Measurements from ENCODE around the gene PRICKLE3. TPM values are rescaled to one million over a fixed set of nuclear protein-coding genes. Genes with fewer than 3 reads are reported as not detected.

PRICKLE3 gene
- total RNA-seq, 5 donors from 2014 or later (not counting 1 experiment from before 2014, with no cell fraction given), result 5.5 to 15.4 (median 12.6) TPM

GRCh38 chrX:49189606-49190005 lies 3.4 kb upstream of the PRICKLE3 start:
- peaks cover 0 to 3% of the 10 kb centered on the region in 2 donors for H3K27me3 Mint-ChIP-seq
- Histone ChIP-seq H3K27me3 (replicated peaks in 1 of 2; ENCODE audit: control insufficient read depth in 2 of 2, extremely low read depth in 1 of 2, insufficient read depth in 2 of 2, low read length in 1 of 2) (no peaks in the 10 kb centered on the region), H3K4me3 (ENCODE audit: control insufficient read depth in 1 of 2, extremely low read depth in 1 of 2, low read length in 1 of 2) (no peak overlapping the region), H3K27ac (ENCODE audit: low read length) (no peak overlapping the region), H3K36me3 (ENCODE audit: control insufficient read depth in 2 of 2, extremely low read depth in 1 of 2, insufficient read depth in 1 of 2, low read length in 1 of 2) (no peaks in the 10 kb centered on the region), H3K4me1 (ENCODE audit: control insufficient read depth in 1 of 2, extremely low read depth in 1 of 2, insufficient read depth in 2 of 2, low read length in 2 of 2) (peaks cover 3 to 40% of the 10 kb centered on the region in 2 experiments), H3K9me3 (no peaks in the 10 kb centered on the region)
- 88% methylated on average over 3 of the region's 6 CpGs for WGBS (ENCODE audit: insufficient coverage)
- peak overlapping the region; percentile 40 to 72 for H3K27ac Mint-ChIP-seq
- POLR2A ChIA-PET, result no interaction called here
- peaks cover 22 to 45% (median 23%) of the 10 kb centered on the region in 3 donors for H3K4me1 Mint-ChIP-seq
- no peak for DNase-seq
- no peaks in the 10 kb centered on the region for H3K36me3 Mint-ChIP-seq
- H3K4me3 Mint-ChIP-seq, result peak overlapping the region; percentile 2 to 34 (median 7)
- ATAC-seq (replicated peaks in 1 of 4), result no peak
- CTCF ChIA-PET, result no interaction called here
- no peaks in the 10 kb centered on the region for H3K9me3 Mint-ChIP-seq

- Mint-ChIP-seq H3K27ac (no peak overlapping the region), H3K4me1 (peaks cover 18 to 43% (median 21%) of the 10 kb centered on the region in 3 donors), H3K4me3 (no peak overlapping the region), H3K27me3 (peaks cover 0 to under 1% of the 10 kb centered on the region in 2 donors), H3K9me3 (no peaks in the 10 kb centered on the region), H3K36me3 (no peaks in the 10 kb centered on the region)
- no peaks in the 10 kb centered on the region for H3K9me3 ChIP-seq
- no peaks in the 10 kb centered on the region for H3K27me3 ChIP-seq (replicated peaks in 1 of 2; ENCODE audit: control insufficient read depth in 2 of 2, extremely low read depth in 1 of 2, insufficient read depth in 2 of 2, low read length in 1 of 2)
- 100% methylated on average over 4 of the region's 8 CpGs for WGBS (ENCODE audit: insufficient coverage)
- no peak overlapping the region for H3K4me3 ChIP-seq (ENCODE audit: control insufficient read depth in 1 of 2, extremely low read depth in 1 of 2, low read length in 1 of 2)
- no peak for DNase-seq
- CTCF ChIA-PET, result interaction anchor here in 1 of 2 donors (2.0 kb wide), 1 partner anchor 33 kb away, joined by 5 read pairs; no protein-coding TSS in a partner anchor
- no peak for ATAC-seq (replicated peaks in 1 of 4)
- H3K27ac ChIP-seq (ENCODE audit: low read length), result no peak overlapping the region
- H3K36me3 ChIP-seq (ENCODE audit: control insufficient read depth in 2 of 2, extremely low read depth in 1 of 2, insufficient read depth in 1 of 2, low read length in 1 of 2), result no peaks in the 10 kb centered on the region
- peaks cover 3 to 48% of the 10 kb centered on the region in 2 experiments for H3K4me1 ChIP-seq (ENCODE audit: control insufficient read depth in 1 of 2, extremely low read depth in 1 of 2, insufficient read depth in 2 of 2, low read length in 2 of 2)
- POLR2A ChIA-PET, result no interaction called here
These were observed 2.4 kb upstream of the PRICKLE3 start for GRCh38 chrX:49188468-49189076.

GRCh38 chrX:49187526-49187925 lies 1.4 kb upstream of the PRICKLE3 start:
- no peaks in the 10 kb centered on the region for H3K27me3 ChIP-seq (replicated peaks in 1 of 2; ENCODE audit: control insufficient read depth in 2 of 2, extremely low read depth in 1 of 2, insufficient read depth in 2 of 2, low read length in 1 of 2)
- peaks cover 0 to 3% of the 10 kb centered on the region in 2 donors for H3K36me3 ChIP-seq (ENCODE audit: control insufficient read depth in 2 of 2, extremely low read depth in 1 of 2, insufficient read depth in 1 of 2, low read length in 1 of 2)
- H3K4me1 ChIP-seq (ENCODE audit: control insufficient read depth in 1 of 2, extremely low read depth in 1 of 2, insufficient read depth in 2 of 2, low read length in 2 of 2), result peaks cover 3 to 38% of the 10 kb centered on the region in 2 experiments
- Mint-ChIP-seq H3K27ac (no peak overlapping the region), H3K36me3 (no peaks in the 10 kb centered on the region), H3K27me3 (no peaks in the 10 kb centered on the region), H3K4me3 (no peak overlapping the region), H3K9me3 (no peaks in the 10 kb centered on the region), H3K4me1 (peaks cover 7 to 33% (median 13%) of the 10 kb centered on the region in 3 donors)
- CTCF ChIA-PET, result interaction anchor here in 1 of 2 donors (2.0 kb wide), 1 partner anchor 32 kb away, joined by 5 read pairs; no protein-coding TSS in a partner anchor
- POLR2A ChIA-PET, result no interaction called here
- ATAC-seq (replicated peaks in 1 of 4), result no peak
- no peak overlapping the region for H3K27ac ChIP-seq (ENCODE audit: low read length)
- no peaks in the 10 kb centered on the region for H3K9me3 ChIP-seq
- no peak for DNase-seq
- H3K4me3 ChIP-seq (ENCODE audit: control insufficient read depth in 1 of 2, extremely low read depth in 1 of 2, low read length in 1 of 2), result no peak overlapping the region
- no CpG with 5 or more reads among the region's 10 CpGs for WGBS (ENCODE audit: insufficient coverage)

- Mint-ChIP-seq H3K4me3 (peak overlapping the region in 2 of 3 donors; percentile 54 to 73), H3K27me3 (no peaks in the 10 kb centered on the region), H3K27ac (no peak overlapping the region), H3K36me3 (peaks cover 4% of the 10 kb centered on the region), H3K4me1 (peaks cover 4 to 30% (median 11%) of the 10 kb centered on the region in 3 donors), H3K9me3 (no peaks in the 10 kb centered on the region)
- H3K27me3 ChIP-seq (replicated peaks in 1 of 2; ENCODE audit: control insufficient read depth in 2 of 2, extremely low read depth in 1 of 2, insufficient read depth in 2 of 2, low read length in 1 of 2), result no peaks in the 10 kb centered on the region
- no peak for DNase-seq
- H3K4me3 ChIP-seq (ENCODE audit: control insufficient read depth in 1 of 2, extremely low read depth in 1 of 2, low read length in 1 of 2), result no peak overlapping the region
- no peak overlapping the region for H3K27ac ChIP-seq (ENCODE audit: low read length)
- H3K9me3 ChIP-seq, result no peaks in the 10 kb centered on the region
- ChIA-PET CTCF (interaction anchor here (0.6 to 2.0 kb wide), 2 partner anchors 31 to 613 kb away, joined by 4 to 5 read pairs; no protein-coding TSS in a partner anchor), POLR2A (no interaction called here)
- no peak for ATAC-seq (replicated peaks in 1 of 4)
- H3K4me1 ChIP-seq (ENCODE audit: control insufficient read depth in 1 of 2, extremely low read depth in 1 of 2, insufficient read depth in 2 of 2, low read length in 2 of 2), result peaks cover 2 to 35% of the 10 kb centered on the region in 2 experiments
- peaks cover 0 to 3% of the 10 kb centered on the region in 2 donors for H3K36me3 ChIP-seq (ENCODE audit: control insufficient read depth in 2 of 2, extremely low read depth in 1 of 2, insufficient read depth in 1 of 2, low read length in 1 of 2)
- WGBS (ENCODE audit: insufficient coverage), result no CpG with 5 or more reads among the region's 15 CpGs
These were observed 838 bp upstream of the PRICKLE3 start for GRCh38 chrX:49187028-49187394.

- peaks cover 2 to 26% of the 10 kb centered on the region in 2 experiments for H3K4me1 ChIP-seq (ENCODE audit: control insufficient read depth in 1 of 2, extremely low read depth in 1 of 2, insufficient read depth in 2 of 2, low read length in 2 of 2)
- no peaks in the 10 kb centered on the region for H3K27me3 ChIP-seq (replicated peaks in 1 of 2; ENCODE audit: control insufficient read depth in 2 of 2, extremely low read depth in 1 of 2, insufficient read depth in 2 of 2, low read length in 1 of 2)
- Mint-ChIP-seq H3K4me3 (peak overlapping the region; percentile 70 to 78 (median 73)), H3K4me1 (peaks cover 1 to 15% (median 7%) of the 10 kb centered on the region in 3 donors), H3K27me3 (no peaks in the 10 kb centered on the region), H3K27ac (peak overlapping the region; percentile 59 to 77), H3K9me3 (no peaks in the 10 kb centered on the region), H3K36me3 (peaks cover 14% of the 10 kb centered on the region)
- DNase-seq (peak in 4 of 35 experiments; percentile 10 to 42 (median 19)), ATAC-seq (replicated peaks in 1 of 4) (peak; percentile 33 to 54 (median 46))
- peaks cover 0 to 3% of the 10 kb centered on the region in 2 donors for H3K36me3 ChIP-seq (ENCODE audit: control insufficient read depth in 2 of 2, extremely low read depth in 1 of 2, insufficient read depth in 1 of 2, low read length in 1 of 2)
- peak overlapping the region; percentile 11 to 64 for H3K4me3 ChIP-seq (ENCODE audit: control insufficient read depth in 1 of 2, extremely low read depth in 1 of 2, low read length in 1 of 2)
- POLR2A ChIA-PET, result no interaction called here
- CTCF ChIA-PET, result no interaction called here
- WGBS (ENCODE audit: insufficient coverage), result 8% methylated on average over 22 of the region's 46 CpGs
- H3K9me3 ChIP-seq, result no peaks in the 10 kb centered on the region
- H3K27ac ChIP-seq (ENCODE audit: low read length), result peak overlapping the region; percentile 18
These were observed 1.6 kb downstream of the PRICKLE3 start for GRCh38 chrX:49184294-49185281.

GRCh38 chrX:49183701-49184281 lies 2.4 kb downstream of the PRICKLE3 start:
- H3K27me3 Mint-ChIP-seq, result no peaks in the 10 kb centered on the region
- peaks cover 19% of the 10 kb centered on the region for H3K36me3 Mint-ChIP-seq
- H3K27me3 ChIP-seq (replicated peaks in 1 of 2; ENCODE audit: control insufficient read depth in 2 of 2, extremely low read depth in 1 of 2, insufficient read depth in 2 of 2, low read length in 1 of 2), result no peaks in the 10 kb centered on the region
- no peak for DNase-seq
- no peak for ATAC-seq (replicated peaks in 1 of 4)
- WGBS (ENCODE audit: insufficient coverage), result 89% methylated on average over 4 of the region's 18 CpGs
- no peak overlapping the region for H3K27ac ChIP-seq (ENCODE audit: low read length)
- H3K4me3 ChIP-seq (ENCODE audit: control insufficient read depth in 1 of 2, extremely low read depth in 1 of 2, low read length in 1 of 2), result no peak overlapping the region
- no peak overlapping the region for H3K27ac Mint-ChIP-seq
- POLR2A ChIA-PET, result no interaction called here
- peak overlapping the region in 1 of 3 donors; percentile 73 for H3K4me3 Mint-ChIP-seq
- H3K9me3 ChIP-seq, result no peaks in the 10 kb centered on the region
- peaks cover 0 to 5% of the 10 kb centered on the region in 2 donors for H3K36me3 ChIP-seq (ENCODE audit: control insufficient read depth in 2 of 2, extremely low read depth in 1 of 2, insufficient read depth in 1 of 2, low read length in 1 of 2)
- H3K4me1 ChIP-seq (ENCODE audit: control insufficient read depth in 1 of 2, extremely low read depth in 1 of 2, insufficient read depth in 2 of 2, low read length in 2 of 2), result peaks cover 2 to 26% of the 10 kb centered on the region in 2 experiments
- no peaks in the 10 kb centered on the region for H3K9me3 Mint-ChIP-seq
- H3K4me1 Mint-ChIP-seq, result peaks cover 5 to 12% (median 7%) of the 10 kb centered on the region in 3 donors
- CTCF ChIA-PET, result no interaction called here

Data from T-cell (primary cell).